ENCODE results near the gene TBRG1. TPM values are rescaled to one million over a fixed set of nuclear protein-coding genes. Genes with fewer than 3 reads are reported as not detected.

TBRG1 gene
- total RNA-seq, 1 experiment from 2014 or later: 24.8 TPM

- DNase-seq (ENCODE audit: low spot score): no peak
Measured at GRCh38 chr11:124658986-124659385, 36.3 kb downstream of the TBRG1 start.

- no peak for DNase-seq (ENCODE audit: low spot score)
Measured at GRCh38 chr11:124661553-124661952, 38.9 kb downstream of the TBRG1 start.

GRCh38 chr11:124662106-124662505 lies 39.4 kb downstream of the TBRG1 start:
- no peak for DNase-seq (ENCODE audit: low spot score)

GRCh38 chr11:124663861-124664260 lies 41.2 kb downstream of the TBRG1 start:
- DNase-seq (ENCODE audit: low spot score): no peak

- DNase-seq (ENCODE audit: low spot score): no peak
Measured at GRCh38 chr11:124667601-124668000, 44.9 kb downstream of the TBRG1 start.

- peak; percentile 29 for DNase-seq (ENCODE audit: low spot score)
Measured at GRCh38 chr11:124669193-124669592, 46.5 kb downstream of the TBRG1 start.

GRCh38 chr11:124670732-124671131 lies 48.1 kb downstream of the TBRG1 start:
- peak; percentile 62 for DNase-seq (ENCODE audit: low spot score)

- no peak for DNase-seq (ENCODE audit: low spot score)
Measured at GRCh38 chr11:124672536-124673215, 50.0 kb downstream of the TBRG1 start.

- peak; percentile 84 for DNase-seq (ENCODE audit: low spot score)
Measured at GRCh38 chr11:124673333-124674167, 50.9 kb downstream of the TBRG1 start, which contains the start of the genes SIAE and SPA17. TSS of gene SIAE (minus strand) at chr11:124673739. CDS start at chr11:124673708, 31 bp downstream. TSS of gene SPA17 (plus strand) at chr11:124673904. CDS start at chr11:124675265, 1,361 bp downstream.

- DNase-seq (ENCODE audit: low spot score): no peak
Measured at GRCh38 chr11:124674168-124674517, 51.5 kb downstream of the TBRG1 start.

- no peak for DNase-seq (ENCODE audit: low spot score)
Measured at GRCh38 chr11:124674571-124674970, 51.9 kb downstream of the TBRG1 start.

- peak; percentile 39 for DNase-seq (ENCODE audit: low spot score)
Measured at GRCh38 chr11:124676386-124676785, 53.7 kb downstream of the TBRG1 start.

- no peak for DNase-seq (ENCODE audit: low spot score)
Measured at GRCh38 chr11:124678416-124678815, 55.8 kb downstream of the TBRG1 start.

GRCh38 chr11:124681421-124681820 lies 58.8 kb downstream of the TBRG1 start:
- DNase-seq (ENCODE audit: low spot score): no peak

- no peak for DNase-seq (ENCODE audit: low spot score)
Measured at GRCh38 chr11:124682443-124682842, 59.8 kb downstream of the TBRG1 start.

Other genes with a start within 250 kb of the TBRG1 start
- gene OR8B2, start 238.4 kb upstream of the TBRG1 start, total RNA-seq (2014; rRNA removed; shearing (Covaris generic)): not detected in 2 replicates
- not detected in 2 replicates for gene OR8B3, start 223.8 kb upstream of the TBRG1 start, total RNA-seq (2014; rRNA removed; shearing (Covaris generic))
- not detected in 2 replicates for gene OR8B4, start 198.0 kb upstream of the TBRG1 start, total RNA-seq (2014; rRNA removed; shearing (Covaris generic))
- not detected in 2 replicates for gene OR8B8, start 177.2 kb upstream of the TBRG1 start, total RNA-seq (2014; rRNA removed; shearing (Covaris generic))
- gene OR8B12, start 79.2 kb upstream of the TBRG1 start, total RNA-seq (2014; rRNA removed; shearing (Covaris generic)): not detected in 2 replicates
- gene OR8A1, start 52.9 kb upstream of the TBRG1 start, total RNA-seq (2014; rRNA removed; shearing (Covaris generic)): not detected in 2 replicates
- gene PANX3, start 11.4 kb upstream of the TBRG1 start, total RNA-seq (2014; rRNA removed; shearing (Covaris generic)): not detected in 2 replicates
- gene SIAE, start 50.9 kb downstream of the TBRG1 start, total RNA-seq (2014; rRNA removed; shearing (Covaris generic)): 18.7 and 22.8 TPM in 2 replicates
- gene SPA17, start 51.0 kb downstream of the TBRG1 start, total RNA-seq (2014; rRNA removed; shearing (Covaris generic)): 18.6 and 22.4 TPM in 2 replicates
- 7.1 and 9.4 TPM in 2 replicates for gene NRGN, start 117.1 kb downstream of the TBRG1 start, total RNA-seq (2014; rRNA removed; shearing (Covaris generic))
- gene VSIG2, start 129.4 kb downstream of the TBRG1 start, total RNA-seq (2014; rRNA removed; shearing (Covaris generic)): not detected in 2 replicates
- gene ESAM, start 139.4 kb downstream of the TBRG1 start, total RNA-seq (2014; rRNA removed; shearing (Covaris generic)): 0.33 TPM in 1 of 2 replicates, not detected in the other
- gene MSANTD2, start 177.5 kb downstream of the TBRG1 start, total RNA-seq (2014; rRNA removed; shearing (Covaris generic)): 10.7 and 13.2 TPM in 2 replicates
- gene ROBO3, start 242.6 kb downstream of the TBRG1 start, total RNA-seq (2014; rRNA removed; shearing (Covaris generic)): 8.9 and 9.4 TPM in 2 replicates